IPS DF 4.7 (cell line): ENCODE measurements around the gene NOTCH2.

Experiments used
- DNase-seq: peaks from one replicate; pipeline ENCODE4 v3.0.0-alpha.2; 2013; ENCODE audit warnings: low spot score; ENCODE audit errors: extremely low read depth

NOTCH2 gene

DNA sequence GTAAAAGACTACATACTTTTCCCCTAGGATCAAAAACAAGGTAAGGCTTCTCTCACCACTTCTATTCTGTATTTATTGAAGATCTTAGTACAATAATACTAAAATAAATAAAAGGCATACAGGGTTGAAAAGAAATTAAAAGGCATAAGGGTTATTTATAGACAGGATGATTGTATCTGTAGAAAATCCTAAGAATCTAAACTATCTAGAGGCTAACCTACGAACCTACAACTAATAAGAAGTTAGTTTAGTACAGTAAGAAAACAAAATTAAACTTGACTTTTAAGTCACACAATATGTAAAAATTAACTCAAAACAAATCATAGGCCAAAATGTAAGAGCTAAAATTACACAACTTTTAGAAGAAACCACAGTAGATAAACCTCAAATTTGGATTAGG, 122.7 kb downstream of the NOTCH2 start:
- no peak for DNase-seq

DNA sequence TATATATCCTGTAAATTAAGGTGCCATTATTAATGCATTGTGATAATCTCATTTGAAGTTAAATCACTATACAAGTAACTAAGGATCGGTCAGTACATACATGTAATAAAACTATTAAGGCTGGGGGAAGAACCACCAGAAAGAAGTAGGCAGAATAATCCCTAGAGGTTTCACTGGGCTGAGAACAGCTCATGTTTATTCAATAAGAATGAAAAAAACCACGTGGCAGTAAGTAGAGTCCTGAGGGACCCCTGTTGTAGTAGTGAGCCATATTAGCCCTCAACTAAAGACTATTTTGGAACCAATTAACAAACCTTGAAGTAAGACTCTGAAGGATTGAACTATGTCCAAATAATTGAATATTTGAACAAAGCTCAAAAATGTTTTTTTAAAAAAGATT, 126.2 kb downstream of the NOTCH2 start:
- DNase-seq, result no peak

DNA sequence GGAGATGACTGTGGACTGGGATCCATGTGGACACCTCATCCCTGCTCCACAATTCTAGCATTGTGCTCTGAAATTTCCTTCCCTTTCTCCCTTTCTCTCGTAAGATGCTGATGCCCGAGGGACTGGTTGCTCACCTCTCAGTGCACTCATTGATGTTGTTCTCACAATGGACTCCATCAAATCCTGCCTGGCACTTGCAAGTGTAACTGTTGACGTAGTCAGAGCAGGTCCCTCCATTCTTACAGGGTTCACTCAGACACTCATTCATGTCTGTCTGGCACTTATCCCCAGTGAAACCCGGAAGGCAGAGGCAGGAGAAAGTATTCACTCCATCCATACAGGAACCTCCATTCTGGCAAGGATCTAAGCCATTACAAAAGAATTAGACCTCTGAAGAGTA, 128.1 kb downstream of the NOTCH2 start:
- no peak for DNase-seq

DNA sequence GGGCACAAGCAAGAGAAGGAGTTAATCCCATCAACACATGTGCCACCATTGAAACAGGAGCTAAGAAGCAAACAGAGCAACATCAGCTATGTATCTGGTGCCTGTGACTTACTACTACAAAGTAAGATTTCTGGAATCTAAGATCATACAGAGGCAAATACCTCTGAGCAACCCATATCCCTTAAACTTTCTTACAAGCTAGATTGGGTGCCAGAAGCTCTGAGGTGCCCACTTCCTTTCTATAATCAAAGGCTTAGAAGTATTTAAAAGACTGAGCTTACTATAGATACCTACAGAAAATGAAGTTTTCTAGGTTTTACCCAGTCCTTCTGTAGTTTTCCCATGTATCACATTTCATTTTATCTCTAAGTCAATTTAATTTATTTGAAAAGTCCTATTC, 128.8 kb downstream of the NOTCH2 start:
- no peak for DNase-seq

DNA sequence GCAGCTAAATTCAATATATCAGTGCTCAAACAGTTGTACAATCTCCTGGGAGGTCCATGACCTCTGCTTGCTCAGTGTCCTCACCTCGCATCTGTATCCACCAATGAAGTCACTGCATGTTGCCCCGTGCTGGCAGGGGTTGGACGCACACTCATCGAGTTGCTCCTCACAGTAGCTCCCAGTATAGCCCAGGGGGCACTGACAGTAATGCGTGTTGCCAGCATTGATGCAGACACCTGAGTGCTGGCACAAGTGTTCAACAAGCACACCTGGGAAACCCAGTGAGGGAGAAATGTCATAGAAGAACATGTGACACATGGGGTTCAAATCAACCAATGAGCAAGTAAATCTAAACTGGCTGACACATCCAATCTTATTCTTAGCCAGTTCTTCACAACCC, 132.3 kb downstream of the NOTCH2 start:
- DNase-seq, result no peak

DNA sequence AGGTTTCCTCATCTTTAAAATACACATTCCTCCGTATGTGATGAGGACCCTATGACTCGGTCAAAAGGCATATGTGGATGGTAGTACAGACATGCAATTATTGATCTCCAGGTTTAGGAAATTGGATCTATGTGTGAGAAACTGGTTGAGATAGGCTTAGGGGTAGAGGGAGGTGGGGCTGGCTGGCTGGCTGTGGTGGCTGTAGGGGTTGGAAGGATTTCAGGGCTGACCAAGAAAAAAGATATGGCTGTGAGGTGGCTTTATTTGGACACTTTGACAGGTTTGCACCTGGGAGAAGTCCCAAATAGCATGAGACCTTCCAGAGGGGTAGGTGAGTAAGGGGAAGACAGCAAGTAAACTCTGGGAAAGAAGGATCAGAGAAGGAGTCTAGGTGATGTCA, 133.5 kb downstream of the NOTCH2 start:
- no peak for DNase-seq

DNA sequence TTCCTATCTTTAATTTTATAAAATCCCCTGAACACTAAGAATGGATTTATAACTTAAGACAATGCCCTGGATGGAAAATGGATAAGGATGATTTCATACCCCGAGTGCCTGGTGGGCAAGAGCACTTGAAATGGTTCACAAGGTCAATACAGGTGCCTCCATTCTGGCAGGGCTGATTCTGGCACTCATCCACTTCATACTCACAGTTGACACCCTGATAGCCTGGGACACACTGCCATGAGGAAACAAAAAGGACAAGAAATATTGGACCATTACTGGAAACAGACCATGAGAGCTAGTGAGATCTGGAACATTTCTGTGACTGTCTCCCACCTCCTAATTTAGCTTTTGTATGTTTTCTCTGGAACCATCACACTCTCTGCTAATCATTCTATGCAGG, 134.1 kb downstream of the NOTCH2 start:
- no peak for DNase-seq

DNA sequence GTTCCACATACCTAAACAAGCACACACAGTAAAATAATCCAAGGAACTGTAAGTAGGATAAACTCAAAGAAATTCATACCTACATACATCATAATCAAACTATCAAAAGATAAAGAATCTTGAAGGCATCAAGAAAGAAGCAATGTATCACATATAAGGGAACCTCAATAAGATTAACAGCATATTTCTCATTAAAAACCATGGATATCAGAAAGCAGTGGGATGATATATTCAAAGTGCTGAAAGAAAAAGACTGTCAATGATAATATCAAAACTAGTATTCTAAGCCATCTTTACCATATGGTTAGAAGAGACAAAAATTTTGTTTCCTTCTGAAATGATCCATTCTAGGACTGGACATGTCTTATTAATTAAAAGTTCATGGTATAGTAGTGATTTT, 136.1 kb downstream of the NOTCH2 start:
- no peak for DNase-seq

DNA sequence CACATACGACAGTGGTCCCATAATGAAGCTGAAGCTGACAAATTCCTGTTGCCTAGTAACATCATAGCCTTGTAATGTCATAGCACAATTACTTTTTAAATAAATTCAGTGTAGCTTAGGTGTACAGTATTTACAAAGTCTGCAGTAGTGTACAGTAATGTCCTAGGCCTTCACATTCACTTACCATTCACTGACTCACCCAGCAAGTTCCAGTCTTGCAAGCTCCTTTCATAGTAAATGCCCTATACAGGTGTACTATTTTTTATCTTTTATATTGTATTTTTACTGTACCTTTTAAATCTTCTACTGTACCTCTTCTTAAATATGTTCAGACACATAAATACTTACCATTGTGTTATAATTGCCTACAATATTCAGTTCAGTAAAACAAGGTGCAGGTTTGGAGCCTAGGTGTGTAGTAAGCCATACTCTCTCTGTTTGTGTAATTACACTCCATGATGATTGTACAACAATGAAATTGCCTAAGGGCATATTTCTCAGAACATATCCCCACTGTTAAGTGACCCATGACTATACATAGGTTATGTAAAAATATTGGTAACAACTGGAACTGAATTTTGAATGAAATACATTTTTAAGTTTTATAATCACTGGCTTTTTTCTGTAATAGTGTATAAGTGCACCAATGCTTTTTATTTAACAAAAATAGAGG, 139.7 kb downstream of the NOTCH2 start:
- DNase-seq, result no peak

DNA sequence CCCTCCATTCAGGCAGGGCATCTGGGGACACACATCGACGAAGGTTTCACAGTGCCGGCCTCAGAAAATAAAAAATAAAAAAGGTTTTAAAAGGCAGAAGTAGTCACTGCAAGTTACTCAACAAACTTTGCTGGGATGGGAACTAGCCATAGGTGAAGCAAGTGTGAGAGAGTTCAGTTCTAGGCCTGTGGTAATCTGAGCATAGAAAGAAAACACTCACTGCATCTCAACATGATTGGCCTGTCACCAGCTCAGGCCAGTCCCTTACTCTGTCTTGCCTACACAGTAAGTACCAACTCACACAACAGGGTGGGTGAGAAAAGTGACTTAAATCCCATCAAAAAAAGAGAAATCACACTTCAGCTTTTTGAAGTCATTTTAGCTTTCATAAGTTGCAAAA, 142.9 kb downstream of the NOTCH2 start:
- DNase-seq, result no peak

DNA sequence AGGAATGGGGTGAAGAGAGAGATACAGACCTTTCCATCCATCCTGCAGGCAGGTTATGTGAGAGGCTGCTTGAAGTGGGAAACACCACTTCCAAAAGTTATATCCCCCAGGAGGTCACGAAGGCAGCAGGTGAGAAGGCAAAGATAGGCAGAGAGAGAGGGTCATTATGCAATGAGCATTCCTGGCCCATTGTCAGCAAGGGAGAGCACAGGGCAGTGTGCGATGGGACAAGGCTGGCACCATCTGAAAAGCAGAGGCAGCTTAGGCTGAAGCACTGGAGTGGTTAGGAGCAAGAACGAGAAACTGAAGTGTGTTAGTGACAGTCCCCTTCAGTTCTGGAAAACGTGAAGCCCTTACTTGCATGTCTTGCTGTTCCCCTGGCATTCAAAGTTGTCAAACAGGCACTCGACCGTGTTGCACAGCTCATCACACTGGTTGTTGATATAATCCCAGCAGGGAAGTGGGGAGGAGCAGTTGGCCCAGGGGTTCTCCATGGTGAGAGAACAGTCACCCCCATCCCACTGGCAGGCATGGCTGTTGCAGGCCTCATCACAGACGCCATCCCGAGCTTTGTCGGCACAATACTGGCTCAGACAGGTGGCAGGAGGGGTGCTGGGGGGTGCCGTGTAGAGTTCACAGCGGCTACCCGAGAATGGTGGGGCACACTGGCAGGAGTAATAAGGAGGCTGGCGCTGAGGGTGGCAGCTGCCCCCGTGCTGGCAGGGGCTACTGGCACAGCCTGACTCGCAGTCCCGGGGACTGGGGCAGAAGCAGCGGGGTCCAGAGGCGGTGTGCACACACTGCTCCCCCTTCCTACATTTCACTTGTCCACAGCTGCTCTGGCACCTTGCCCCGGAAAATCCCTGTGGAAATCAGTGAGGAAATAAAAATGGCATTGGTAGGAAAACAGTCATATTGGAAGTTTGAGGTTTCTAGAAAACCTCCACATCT, 144.2 kb downstream of the NOTCH2 start:
- DNase-seq, result no peak

DNA sequence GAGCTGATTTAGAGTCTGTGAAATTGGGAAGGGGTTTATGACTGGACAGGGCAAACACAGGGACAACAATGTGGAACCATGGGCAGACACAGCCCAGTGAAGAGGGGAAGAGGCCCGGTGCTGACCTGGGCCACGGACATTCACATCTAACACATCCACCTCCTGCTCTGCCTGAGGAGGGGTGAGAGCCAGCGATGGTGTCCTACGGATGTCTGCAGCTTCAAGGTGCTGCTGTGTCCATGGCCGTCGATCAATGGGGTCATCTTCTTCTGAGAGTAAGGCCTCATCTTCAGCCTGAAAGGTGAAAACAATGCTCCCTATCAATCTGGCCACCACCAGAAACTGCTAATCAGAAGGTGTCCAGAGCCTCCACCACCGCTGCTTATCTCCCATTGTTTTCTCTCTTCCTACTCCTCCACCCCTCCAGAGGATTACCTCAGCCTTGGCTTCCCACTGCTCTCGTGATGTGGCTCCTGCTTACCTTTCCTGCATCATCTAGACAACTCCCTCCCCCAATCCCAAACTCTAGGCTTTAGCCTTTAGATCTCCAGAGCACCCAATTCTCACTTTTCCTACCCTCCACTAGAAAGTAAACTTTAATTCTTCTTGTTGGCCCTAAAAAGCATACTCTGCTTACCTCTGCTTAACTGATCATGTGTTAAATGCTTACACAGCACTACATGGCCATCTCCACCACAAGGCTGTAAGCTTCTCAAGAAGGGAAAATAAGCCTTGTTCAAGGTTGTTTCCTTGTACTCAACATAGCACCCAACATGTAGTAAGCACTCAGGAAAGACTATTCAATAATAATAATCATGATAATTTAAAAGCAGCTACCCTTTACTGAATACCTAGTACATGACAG, 149.1 kb downstream of the NOTCH2 start:
- no peak for DNase-seq

DNA sequence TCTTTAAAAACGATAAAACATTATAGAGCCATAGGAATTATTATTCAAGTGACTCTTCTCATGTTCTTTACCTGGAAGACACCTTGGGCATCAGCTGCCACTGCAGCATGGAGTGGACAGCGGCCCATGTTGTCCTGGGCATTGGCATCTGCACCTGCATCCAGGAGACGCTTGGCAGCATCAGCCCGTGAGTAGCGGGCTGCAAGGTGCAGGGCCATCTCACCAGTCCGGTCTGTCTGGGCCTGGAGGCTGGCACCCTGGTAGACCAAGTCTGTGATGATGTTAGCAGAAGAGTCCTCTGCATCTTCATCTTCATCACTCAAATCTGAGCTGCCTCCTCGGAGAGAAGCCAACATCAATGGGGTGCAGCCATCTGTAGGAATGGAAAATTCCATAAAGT, 150.2 kb downstream of the NOTCH2 start:
- DNase-seq, result no peak

DNA sequence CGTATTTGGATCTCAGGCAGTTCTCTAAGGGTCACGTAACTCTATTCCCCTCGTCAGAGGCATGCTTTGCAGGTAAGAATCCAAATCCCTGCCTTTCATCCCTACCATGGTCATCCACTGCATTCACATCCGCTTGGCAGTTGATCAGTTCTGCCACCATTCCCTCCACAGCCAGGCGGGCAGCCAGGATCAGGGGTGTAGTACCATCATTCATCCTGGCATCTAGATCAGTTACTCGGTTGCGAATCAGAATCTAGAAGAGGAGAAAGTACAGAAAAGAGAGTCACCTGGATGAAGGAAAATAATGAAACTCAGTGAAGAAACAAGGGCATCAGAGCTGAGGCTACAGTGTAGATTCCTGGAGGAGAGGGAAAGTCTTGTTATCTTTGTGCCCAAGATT, 151.2 kb downstream of the NOTCH2 start:
- no peak for DNase-seq

DNA sequence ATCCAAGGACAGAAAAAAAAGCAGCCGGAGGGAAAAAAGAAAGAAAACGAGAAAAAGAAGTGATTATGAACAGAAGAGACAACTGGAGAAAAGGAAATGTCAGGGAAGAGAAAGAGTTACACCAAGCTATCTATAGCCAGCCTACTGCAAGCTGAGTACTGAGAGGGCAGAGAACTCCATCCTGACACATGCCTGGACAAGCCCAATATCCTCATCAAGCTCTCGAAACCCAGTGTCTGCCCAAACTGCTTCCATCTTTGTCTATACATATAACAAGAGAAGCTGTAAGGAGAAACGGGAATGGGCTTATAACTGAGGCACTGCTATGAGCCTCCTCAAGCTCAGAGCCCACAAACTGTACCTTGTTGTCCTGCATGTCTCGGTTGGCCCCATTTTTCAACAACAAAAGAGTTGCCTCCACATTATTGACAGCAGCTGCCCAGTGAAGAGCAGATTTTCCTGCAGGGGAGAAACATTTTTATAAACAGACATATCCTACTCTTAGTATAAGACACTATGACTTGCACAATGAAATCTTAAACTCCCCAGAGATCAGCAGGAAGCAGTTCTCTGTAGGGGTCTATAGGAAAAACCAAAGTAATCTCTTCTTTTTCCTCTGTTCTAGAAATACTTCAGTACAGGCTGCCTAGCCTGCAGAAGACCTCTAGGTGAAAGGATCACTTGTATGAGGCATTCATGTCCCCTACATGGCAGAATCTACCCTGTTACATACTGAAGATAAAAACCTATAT, 152.0 kb downstream of the NOTCH2 start:
- no peak for DNase-seq

DNA sequence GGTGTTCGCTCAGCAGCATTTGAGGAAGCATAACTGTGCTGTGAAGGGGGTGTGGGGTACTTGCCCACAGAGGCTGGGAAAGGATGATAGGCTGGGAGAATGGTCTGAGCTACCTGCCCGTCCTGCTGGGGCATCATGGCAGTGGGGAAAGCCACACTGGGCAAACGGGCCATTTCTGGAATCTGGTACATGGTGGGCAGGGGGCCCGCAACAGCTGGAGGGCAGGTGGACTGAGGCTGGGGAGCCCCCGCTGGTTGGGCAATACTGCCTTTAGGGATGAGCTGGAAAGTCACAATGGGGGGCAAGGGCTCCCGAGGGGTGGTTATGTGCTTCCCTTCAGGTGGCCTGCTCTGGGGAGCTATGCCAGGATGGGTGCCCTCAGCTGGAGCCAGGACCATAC, 153.9 kb downstream of the NOTCH2 start:
- no peak for DNase-seq

DNA sequence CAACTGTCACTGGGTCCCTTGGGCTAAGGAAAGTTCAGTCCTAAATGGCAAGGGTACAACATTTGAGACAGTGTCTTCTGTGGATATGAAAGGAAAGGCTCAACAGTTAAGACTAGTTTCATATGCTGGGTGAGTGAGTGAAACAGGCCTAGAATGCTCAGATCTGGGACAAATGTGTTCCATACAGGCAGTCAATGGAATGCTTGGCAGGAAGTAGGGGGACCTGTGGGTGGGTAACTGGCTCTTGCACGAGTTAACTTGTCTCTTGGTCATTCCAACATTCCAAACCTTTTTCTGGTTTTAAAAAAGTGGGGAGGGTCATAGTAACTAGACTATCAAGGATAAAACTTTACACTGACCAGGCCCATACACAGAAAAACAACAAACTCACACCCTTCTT, 155.4 kb downstream of the NOTCH2 start:
- DNase-seq, result no peak

DNA sequence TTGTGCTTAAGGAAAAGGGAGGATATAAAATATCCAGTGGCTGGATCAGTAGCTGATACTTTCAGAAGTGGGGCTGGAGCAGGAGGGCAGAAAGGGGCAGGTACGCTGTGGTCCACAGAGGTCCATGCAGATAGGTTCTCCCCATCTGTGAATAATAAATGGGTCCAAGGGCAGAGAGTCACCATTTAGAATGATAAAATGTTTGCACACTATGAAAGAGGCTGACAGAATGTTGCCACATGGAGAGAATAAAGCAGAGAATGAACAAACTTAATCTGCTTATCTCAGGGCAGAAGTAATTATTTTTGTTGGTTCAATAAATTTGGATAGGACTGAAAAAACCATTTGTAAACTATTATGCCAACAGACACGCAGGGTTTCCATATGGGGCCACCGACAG, 156.5 kb downstream of the NOTCH2 start:
- no peak for DNase-seq

DNA sequence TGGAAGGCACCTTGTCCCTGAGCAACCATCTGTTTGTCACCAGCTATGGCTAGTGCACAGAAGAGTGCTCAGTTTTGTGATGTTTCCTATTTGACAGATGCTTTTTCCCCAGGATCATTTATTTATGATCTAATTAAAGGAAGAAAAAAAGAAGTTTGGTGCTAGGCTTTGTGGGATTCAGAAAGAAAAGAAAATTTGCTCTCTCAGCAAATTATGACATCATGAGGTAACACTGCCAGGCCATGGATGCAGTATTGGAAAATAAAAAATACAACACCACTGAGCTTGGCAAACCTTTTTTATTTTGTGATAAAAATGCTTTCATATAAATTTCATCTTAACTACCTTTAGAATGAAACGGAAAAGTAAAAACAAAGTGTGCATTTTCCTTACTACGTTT, 157.7 kb downstream of the NOTCH2 start:
- DNase-seq, result no peak

DNA sequence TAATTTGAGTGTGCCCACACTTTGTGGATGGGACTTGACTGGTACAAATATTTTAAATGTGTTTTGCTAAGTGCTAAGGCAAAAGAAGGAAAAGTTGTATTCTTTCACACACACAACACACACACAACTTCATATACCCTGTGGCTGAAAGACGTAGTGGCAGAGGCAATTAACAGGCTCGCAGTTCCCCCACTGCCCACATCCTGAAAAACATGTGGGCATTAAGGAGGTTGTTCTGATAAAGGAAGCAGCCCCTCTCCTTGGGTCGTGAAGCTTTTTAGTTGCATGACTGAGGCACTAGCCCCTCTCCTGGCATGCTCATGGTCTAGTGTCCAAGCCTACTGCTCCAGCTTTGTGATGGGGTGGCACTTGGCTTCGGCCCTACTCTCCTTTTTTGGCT, 158.8 kb downstream of the NOTCH2 start:
- DNase-seq, result no peak

DNA sequence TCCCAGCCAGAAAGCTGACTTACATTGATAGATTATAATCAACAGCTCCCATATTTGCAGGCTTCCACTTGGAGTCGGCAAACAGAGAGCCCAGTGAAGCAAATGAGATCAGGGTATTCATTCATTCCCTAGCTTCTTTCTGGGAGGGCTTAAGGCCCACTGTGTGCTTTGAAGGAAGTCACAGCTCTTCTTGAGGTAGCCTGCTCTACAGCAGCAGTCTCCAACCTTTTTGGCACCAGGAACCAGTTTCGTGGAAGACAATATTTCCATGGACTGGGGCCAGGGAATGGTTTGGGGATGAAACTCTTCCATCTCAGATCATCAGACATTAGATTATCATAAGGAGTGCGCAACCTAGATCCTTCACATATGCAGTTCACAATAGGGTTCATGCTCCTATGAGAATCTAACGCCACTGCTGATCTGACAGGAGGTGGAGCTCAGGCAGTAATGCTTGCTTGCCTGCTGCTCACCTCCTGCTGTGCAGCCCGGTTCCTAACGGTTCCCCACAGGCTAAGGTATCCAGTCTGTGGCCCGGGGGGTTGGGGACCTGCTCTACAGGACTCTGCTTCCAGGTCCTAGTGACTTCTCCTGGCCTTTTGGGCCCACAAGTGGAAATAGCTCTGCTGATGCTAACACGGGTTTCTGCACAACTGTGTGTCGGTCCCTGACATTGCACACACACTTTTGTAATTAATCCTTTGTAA, 159.4 kb downstream of the NOTCH2 start:
- no peak for DNase-seq
